GM18517 (cell line): Measurements from ENCODE around the gene FRMD1.

Experiments used
- ATAC-seq: cut with Tn5 transposase; IDR thresholded peaks from one replicate; pipeline ENCODE4 v1.9.1; 2021; ENCODE audit warnings: mild to moderate bottlenecking, moderate library complexity; ENCODE audit not compliant: unreplicated experiment

FRMD1 gene

DNA sequence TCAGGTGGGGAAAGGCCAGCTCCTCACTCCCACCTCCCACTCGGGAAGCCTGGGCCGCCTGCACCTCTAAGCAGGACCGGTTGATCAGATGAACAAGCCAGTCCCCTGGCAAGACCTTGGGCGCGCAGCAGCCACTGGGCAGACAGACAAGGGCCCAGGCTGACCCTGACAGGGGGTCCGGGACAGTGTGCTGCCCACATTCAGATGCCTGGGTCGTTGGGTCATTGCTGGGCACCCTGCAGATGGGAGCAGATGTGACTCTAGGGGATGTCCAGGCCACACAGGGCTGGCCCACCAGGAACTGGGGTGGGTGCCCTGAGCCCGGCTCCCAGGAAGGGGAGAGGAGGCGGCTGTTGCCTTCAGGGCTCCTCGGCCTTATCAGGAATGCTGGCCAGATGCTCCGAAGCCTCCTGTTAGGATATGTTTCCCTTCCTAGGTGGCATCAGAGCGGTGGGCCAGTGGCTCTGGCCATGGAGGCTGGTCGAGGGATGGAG, 17.3 kb upstream of the FRMD1 start:
- ATAC-seq: no peak

DNA sequence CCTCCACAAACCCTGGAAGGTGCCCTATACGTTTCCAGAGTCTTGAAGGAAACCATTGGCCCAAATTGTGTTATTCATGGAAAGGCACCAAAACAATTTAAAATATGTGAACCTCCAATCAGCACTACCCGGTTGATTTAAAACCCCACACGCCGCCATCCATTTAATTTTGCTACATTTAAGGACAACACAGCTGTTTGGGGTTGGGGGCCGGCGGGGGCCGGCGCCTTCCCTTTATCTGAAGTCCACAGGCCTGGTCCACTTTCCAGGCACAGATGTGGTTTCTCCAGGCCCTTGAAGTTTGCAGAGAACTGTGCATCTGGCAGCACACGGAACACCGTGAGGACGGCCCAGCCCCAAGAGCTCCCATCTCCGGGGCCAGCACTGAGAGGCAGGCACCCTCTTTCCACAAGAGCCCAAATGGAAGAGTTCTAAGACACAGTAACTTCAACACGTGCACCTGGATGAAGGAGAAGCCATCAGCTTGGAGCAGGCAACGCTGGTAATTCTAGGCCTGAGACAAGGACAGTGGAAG, 16.8 kb upstream of the FRMD1 start:
- no peak for ATAC-seq

DNA sequence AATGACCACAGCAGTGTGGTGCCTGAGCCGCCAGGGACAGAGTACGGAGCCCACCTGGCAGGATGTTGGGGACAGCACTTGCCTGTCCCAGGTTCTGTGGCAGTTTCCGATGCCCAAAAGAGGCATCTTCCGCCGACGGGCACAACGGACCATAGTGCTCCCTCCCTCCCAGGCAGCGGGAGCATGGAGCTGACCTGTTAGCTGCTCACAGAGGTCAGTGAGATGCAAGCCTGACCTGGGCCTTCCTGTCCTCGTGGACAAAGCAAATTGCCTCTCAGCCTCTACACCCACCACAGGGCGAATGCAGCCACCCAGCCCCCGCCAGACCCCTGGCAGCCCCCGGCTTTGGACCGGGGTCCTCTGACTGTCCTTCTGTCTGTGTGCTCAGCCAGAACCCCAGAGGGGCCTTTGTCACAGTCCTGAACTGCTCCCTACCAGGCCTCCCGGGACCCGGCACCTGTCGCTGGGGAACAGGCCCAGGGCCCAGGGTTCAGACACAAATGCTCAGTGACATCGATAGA, 16.2 kb upstream of the FRMD1 start:
- no peak for ATAC-seq

DNA sequence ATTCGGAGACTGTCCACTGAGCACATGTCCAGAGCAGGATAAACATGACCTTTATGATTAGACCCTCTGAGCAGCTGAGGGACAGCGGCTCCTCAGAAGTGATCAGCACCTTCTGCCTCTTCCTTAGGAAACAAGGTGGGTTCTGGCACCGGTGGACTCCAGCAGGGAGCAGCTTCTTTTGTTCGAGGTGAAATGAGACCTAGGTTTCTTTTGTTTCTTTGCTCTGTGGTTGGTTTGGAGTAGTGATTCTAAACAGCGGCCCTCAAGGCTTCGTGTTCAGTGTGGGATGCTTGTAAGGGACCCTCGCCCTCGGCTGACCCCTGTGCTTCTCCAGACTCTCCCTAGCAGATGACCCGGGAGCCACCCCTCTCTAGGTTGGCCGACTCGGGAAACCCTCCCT, 14.6 kb upstream of the FRMD1 start:
- ATAC-seq: no peak

DNA sequence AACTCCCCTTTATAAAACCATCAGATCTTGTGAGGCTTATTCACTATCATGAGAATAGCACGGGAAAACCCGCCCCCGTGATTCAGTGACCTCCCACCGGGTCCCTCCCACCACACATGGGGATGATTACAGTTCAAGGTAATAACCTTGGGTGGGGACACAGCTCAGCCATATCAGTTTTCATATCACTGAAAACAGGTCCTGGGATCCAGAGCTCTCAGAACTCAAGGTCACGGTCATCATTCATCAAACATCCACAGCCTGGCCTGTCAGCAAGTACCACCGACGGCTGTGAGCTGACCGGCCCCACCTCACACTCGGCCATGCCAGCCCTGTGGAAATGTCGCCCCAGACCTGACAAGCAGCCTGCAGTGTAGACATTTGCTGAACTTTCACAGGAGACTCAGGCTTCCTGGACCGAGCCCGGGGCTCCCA, 14.1 kb upstream of the FRMD1 start:
- no peak for ATAC-seq

DNA sequence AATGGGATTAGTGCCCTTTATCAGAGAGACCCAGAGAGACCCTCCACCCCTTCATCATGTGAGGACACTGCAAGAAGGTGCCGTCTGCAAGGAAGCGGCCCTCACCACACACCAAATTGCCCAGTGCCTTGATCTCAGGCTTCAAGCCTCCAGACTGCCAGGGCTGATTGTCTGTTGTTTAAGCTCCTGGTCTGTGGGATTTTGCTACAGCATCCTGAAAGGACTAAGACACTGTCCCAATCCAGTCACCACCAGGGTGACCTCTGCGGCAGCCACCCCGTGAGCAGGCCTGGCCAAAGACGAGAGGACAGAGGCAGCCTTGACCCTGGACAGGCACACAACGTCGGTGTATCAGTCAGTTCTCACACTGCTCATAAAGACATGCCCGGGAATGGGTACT, 13.5 kb upstream of the FRMD1 start:
- no peak for ATAC-seq

DNA sequence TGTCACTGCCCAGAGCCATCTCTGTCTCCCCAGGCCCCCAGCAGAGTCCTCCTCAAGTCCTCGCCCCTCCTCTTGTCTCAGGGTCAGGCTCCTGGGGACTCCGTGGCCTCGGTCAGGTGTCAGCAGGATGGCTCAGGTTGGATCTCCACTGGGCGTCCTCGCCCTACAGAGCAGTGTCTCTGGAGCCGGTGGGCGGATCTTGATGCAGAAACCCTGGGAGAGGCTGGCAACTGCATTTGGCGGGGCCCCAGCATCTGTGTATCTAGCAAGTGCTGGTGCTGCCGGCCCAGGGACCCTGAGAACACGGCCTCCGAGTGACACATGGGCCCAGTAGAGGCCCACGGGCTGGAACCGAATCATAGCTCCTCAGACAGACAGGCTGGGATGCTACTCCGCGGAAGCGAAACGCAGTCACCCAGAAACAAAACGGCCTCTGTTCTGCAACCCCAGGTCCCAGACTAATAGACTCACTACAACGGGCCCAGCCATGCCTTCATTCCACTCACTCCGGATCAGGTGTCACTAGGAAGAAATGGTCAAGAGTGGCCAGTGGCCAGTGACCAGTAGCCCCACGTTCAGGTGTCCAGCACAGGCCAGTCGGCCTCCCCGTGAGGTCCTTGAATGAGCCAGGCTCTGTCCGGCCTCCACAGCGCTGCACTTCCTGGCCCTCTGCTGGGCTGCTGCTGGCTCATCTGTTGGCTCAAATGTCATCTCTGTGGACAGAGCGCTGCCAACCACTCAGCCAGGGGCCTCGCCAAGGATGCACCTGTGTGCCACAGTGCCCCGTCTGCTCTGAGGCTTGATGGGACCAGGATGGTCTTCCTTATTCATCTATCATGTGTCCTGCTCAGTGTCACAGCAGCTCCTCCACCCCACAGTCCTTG, 12.6 kb upstream of the FRMD1 start:
- no peak for ATAC-seq

DNA sequence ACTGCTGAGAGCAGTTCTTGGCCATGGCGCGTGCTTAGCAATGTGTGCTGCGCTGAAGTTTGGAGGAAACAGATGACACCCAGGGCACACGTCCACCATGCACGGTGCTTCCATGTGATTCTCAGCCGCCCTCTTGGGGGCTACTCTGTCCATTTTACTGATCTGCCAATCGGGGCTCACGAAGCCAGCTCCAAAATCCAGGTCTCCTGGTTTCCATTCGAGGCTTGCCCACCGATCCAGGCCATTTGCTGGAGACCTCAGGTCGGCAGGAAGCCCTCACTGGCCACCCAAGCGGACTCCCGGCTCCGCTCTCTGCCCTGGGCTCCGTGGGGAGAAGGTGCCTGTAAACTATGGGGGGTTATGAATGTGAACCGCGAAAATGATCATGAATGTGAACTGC, 11.7 kb upstream of the FRMD1 start:
- ATAC-seq: no peak

DNA sequence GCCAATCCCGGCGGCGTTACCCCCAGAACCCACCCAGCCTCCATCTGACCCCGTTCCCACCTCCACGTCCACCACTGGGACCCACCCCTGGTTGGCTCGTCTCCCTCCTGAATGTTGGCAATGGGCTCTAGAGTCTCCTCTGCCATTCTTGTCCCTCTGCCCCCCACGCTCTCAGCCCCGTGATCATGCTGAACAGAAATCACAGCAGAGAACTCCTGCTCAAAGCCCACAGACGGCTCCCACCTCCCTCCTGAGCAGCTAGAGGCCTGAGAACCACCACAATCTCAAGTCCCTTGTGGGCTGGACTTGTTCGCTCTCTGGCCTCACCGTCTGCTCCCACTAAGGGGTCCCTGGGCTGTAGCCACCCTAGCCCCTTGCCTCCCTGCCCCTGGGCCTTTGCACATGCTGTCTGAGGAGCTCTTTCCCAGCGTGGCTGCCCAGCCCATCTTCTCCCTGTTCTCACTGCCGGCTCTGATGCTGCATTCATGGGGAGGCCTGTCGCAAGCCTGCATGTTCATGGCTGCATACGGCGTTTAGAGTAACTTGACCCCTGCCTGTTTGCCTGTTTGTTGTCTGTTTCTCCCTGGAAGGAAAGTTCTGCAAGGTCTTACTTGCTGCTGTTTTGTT, 11.2 kb upstream of the FRMD1 start:
- ATAC-seq: no peak

DNA sequence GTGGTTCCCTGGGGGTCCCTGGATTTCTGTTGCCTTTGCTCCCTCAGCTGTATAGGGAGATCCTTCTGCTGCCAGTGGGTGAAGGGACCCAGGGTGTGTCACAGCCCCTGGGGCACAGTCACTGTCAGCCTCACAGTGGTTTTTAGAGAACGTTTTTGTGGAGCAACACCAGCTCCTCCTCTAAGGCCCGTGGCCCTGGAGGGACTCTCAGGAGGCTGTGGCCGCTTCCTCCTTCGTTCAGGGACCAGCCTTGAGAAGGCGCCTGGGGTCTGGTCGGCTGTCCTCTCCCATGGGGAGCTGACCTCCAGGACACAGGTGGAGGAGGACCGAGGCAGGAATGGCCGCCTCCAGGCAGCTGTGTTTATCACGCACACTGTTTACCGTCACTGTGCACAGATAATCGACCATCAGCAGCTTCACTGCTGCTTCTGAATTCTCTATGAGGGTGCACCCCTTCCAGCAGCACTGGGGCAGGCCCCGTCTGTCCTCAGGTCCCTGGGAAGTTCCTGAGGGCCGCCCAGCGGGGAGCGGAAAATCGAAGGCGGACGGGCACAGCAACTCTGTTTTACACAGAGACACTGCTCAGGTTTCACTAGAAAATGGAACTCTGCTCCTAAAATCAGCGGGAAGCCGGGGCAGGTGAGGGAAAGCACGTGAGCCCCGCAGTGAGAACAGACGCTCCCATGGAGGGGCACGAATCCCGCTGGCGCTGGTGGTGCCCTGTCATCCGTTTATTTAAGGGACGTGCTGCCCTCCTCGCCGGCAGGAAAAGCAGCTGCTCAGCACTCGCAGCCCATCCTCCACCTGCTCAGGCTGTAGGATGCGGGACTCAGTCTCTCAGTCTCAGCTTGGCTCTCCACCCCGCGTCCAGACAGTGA, 10.4 kb upstream of the FRMD1 start:
- no peak for ATAC-seq

DNA sequence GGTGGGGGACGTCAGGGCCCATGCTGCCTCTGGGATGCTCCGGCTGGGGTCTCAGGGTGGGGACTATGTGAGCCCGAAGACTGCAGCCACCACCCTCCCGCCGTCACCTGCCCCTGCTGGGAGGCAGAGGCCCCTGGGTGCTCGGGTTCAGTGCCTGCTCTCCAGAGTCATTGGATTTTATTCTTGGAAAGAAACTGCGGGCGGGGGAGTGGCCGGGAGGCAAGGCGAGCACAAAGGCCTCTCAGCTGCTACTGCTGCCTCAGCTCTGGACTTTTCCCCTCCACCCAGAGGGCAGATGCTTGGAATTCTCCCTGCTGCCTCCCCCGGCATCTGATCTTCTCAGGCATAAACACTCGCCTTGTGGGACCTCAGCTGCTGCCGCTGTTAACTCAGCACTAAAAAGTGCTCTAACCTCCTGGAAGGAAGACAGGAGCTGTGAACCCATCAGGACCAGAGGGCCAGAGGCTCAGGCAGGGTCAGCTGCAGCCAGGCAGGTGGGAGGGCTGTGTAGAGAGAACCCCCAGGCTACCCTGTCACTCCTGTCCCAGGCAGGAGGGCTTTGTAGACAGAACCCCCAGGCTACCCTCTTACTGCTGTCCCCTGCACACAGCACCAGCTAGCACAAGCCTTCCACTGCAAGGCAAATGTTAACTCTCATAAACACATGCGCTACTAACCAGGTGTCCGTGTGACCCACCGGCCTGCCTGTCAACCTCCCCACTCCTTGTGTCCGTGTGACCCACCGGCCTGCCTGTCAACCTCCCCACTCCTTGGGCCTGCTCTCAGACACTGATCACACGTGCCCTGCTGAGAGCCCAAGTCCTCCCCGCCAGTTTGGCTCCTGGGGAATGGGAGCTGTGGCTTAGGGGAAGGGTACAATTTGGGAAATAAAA, 9.4 kb upstream of the FRMD1 start:
- no peak for ATAC-seq

DNA sequence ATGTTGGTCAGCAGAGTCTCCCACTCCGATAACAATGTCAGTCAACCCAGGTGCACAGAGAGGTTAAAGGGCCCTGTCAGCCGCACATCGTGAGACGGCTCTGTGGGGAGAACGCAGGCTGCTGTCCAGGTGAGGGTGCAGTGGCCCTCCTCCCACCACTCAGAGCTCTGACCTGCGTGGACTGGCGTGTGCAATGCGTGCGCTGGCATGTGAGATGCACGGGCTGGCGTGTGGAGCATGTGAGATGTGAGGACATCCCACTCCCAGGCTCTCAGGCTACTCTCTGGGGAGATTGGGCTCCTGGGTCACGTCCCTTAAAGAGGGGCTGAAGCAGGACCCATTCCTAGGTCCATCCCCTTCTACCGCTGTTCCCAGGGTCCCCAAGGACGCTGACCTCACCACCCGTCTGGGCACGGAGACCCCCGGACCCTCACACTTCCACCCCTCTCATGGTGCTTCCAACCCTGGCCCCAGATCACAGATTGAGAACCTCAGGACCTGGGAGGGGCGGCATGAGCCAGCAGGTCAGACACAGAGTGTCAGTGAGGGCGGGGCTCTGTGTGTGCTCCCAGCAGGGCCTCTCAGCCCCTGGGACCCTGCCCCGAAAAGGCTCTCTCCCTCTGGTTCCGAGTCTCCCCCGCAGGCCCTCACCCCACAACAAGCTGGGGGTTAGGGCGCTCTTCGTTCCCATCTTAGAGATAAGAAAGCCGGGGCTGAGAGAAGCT, 8.6 kb upstream of the FRMD1 start:
- ATAC-seq: no peak

DNA sequence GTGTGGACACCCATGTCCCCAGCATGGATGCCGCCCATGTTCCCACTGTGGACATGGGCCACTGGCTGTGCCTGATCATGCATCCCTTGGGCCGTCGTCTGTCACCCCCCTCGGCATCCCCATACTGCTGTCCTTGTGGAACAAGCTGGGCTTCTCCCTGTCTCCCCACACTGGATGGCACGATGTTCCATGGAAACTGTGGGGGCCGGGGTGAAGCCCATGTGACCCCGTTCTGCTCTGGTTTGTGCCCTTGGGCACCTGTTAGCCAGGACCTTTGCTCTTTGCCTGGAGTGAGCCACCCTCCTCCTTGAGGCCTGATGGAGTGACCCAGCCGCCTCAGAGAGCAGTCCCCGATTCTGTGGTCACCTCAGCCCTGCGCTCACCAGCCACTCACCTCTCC, 7.6 kb upstream of the FRMD1 start:
- no peak for ATAC-seq

DNA sequence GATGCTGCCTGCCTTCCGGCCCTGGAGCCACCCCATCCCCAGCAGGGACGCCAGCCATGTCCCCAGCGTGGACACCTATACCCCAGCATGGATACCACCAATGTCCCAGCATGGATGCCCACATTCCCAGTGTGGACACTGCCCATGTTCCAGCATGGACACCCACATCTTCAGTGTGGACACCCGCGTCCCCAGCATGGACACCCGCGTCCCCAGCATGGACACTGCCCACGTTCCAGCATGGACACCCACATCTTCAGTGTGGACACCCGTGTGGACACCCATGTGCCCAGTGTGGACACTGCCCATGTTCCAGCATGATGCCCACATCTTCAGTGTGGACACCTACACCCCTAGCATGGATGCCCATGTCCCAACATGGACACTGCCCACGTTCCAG, 7.1 kb upstream of the FRMD1 start:
- ATAC-seq: no peak

DNA sequence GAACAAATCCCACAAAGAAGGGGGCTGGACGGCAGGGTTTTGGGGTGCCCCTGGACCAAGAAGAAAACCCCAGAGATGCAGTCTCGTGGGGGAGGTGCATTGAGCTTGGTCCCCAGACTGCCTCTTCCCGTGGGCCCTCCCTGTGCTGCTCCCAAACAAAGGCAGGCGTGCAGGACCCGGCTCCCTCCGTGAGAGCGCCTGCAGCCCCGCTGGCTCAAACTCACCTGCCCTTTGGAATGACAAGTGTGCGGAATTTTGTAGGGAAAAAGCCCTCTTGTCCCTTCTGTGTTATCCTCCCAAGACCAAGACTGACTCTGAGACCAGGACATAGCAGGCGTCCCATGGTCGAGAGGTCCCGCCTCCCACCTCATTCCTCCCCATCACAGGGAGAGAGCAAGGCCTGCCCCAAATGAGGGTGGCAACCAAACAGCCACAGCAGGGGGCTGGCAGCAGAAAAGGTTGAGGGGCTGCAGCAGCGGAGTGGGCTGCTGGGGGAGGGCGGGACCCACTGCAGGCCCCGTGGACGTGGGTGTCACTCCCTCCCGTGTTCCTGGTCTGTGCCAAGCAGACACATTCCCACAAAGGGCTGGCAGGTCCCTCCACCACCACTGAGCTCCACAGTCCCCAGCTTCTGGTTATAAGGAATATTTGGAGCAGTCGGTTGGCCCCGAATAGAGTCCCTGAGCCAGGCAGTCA, 5.6 kb upstream of the FRMD1 start:
- ATAC-seq: no peak

DNA sequence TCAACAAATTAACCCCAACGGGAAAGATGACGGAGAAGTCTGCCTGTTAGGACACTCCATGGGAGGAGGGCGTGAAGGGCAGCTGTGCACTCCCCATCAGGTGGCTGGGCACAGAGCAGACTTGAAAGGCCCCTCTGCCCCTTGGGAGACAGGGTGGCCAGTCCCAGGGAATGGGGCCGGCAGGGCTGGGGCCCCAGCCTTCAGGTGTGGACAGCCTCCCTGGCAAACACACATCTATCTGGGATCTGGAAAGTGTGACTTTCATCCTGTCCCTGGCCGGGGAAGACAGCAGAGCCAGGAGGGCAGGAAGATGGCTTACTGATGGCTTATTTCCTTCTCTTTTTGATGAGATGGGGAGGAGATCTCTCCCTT, 4.5 kb upstream of the FRMD1 start:
- ATAC-seq: no peak

DNA sequence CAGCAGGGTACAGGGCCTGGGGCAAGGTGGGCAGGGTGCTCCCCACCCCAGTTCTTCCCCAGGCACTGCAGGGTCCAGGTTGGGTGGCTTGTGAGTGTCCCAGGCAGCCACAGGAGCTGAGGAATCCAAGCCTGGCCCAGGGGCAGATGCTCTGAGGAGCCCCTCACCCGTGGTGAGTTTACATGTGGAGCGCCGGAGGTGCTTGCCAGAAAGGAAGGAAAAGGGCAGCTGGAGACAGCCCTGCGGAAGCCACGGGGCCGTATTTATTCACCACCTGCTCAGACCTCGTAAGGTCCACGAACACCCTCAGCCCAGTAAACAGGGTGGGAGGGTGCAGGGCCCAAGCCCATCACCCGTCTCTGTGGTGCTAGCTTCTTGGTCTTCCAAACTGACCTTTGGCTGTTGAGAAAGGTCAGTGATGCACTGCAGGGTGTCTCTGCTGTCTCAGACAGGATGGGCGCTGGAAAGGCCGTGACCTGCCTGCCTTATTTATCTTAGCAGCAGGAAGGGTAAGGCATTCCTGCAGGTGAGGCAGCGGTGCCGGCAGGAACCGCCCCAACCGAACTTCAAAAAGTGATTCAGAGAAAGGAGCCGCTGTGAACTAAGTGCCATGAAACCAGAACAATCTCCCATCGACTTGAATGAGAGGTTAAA, 4.0 kb upstream of the FRMD1 start:
- ATAC-seq: no peak

DNA sequence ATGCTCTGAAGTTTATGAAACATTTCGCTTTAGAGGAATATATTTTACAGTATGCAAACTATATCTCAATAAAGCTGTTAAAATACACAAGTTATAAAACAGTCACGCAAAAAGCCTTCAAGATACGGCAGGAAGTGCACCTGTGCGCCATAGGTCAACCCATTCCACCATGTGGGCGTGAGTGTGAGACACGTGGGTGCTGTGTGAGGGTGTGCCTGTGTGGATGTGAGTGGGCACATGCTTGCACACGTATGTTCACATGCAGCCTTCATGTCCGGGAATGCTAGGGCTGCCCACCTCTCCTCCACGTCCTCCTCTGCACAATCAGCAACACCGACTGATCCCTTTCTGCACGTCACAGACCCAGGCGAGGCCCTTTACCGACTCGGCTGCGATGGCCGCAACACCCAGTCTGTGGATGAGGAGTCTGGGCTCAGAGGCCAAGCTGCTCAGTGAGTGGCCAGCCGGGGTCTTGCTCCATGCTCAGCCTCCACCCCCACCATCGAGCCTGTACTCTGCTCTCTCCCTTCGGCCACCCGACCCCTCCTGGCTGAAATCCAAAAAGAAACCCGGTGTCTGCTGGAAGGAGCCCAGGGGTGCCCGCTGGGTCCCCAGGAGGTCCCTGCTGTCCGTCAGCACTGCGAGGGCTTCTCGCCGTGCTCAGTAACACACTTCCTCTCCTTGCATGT, 3.0 kb upstream of the FRMD1 start:
- no peak for ATAC-seq
